Activated CD4-positive, CD25-positive, alpha-beta regulatory T cell treated with anti-CD3 and anti-CD28 coated beads, Interleukin-2, amount 50 U/mL, for 24 hours (primary cell): Measurements from ENCODE around the gene CBX2.

Experiments used
- ATAC-seq, 2 donors: fragments of 150-1000 bp; cut with Tn5 transposase; one replicate each; pipeline ENCODE4 v1.10.0; 2021; ENCODE audit warnings: mild to moderate bottlenecking in 1 of 2, moderate library complexity in 1 of 2

CBX2 gene

GRCh38 chr17:79789943-79790804, 12.2 kb downstream of the CBX2 start:
- peak; percentile 35 to 58 for ATAC-seq

GRCh38 chr17:79790805-79791734, 13.1 kb downstream of the CBX2 start:
- peak in 1 of 2 donors; percentile 5 for ATAC-seq

GRCh38 chr17:79791735-79792161, 13.8 kb downstream of the CBX2 start:
- no peak for ATAC-seq

GRCh38 chr17:79792341-79792871, 14.5 kb downstream of the CBX2 start:
- no peak for ATAC-seq

GRCh38 chr17:79792984-79793923, 15.3 kb downstream of the CBX2 start:
- ATAC-seq: no peak

- no peak for ATAC-seq
These were observed 16.0 kb downstream of the CBX2 start for GRCh38 chr17:79793924-79794304.

GRCh38 chr17:79794659-79795511, 16.9 kb downstream of the CBX2 start:
- ATAC-seq: no peak

GRCh38 chr17:79795795-79796443, 18.0 kb downstream of the CBX2 start:
- no peak for ATAC-seq

- no peak for ATAC-seq
These were observed 18.5 kb downstream of the CBX2 start for GRCh38 chr17:79796444-79796762.

- ATAC-seq: peak; percentile 90
These were observed 19.0 kb downstream of the CBX2 start, which contains the start of gene CBX8 for GRCh38 chr17:79796763-79797491. TSS of gene CBX8 (minus strand) at chr17:79797077. CDS start at chr17:79796998, 79 bp downstream.

- ATAC-seq: peak; percentile 11 to 17
These were observed 19.7 kb downstream of the CBX2 start for GRCh38 chr17:79797492-79798298.

GRCh38 chr17:79798299-79799173, 20.6 kb downstream of the CBX2 start:
- no peak for ATAC-seq

- no peak for ATAC-seq
These were observed 21.2 kb downstream of the CBX2 start for GRCh38 chr17:79799174-79799537.

GRCh38 chr17:79799538-79800324, 21.8 kb downstream of the CBX2 start:
- ATAC-seq: no peak

GRCh38 chr17:79800325-79801155, 22.6 kb downstream of the CBX2 start:
- ATAC-seq: no peak
